Neural crest cell (in vitro differentiated cells): ENCODE measurements around the gene SDHA. TPM values are rescaled to one million over a fixed set of nuclear protein-coding genes. Genes with fewer than 3 reads are reported as not detected.
A peak's percentile ranks its signal among the peaks of the same experiment; 100 is the strongest.

ENCODE experiments used
- DNase-seq: peaks from one replicate; pipeline ENCODE4 v3.0.0; 2021; ENCODE audit warnings: low read depth, mixed read lengths, low spot score
- H3K27ac Mint-ChIP-seq: one replicate; pipeline ENCODE4 v1.8.0; 2021; ENCODE audit warnings: mild to moderate bottlenecking, mixed read lengths; ENCODE audit not compliant: unreplicated experiment
- H3K27me3 Mint-ChIP-seq: 2 replicates; pipeline ENCODE4 v1.8.0; 2021; ENCODE audit warnings: low read depth, mild to moderate bottlenecking, mixed read lengths
- H3K36me3 Mint-ChIP-seq: 2 replicates; pipeline ENCODE4 v1.8.0; 2021; ENCODE audit warnings: low read depth, mild to moderate bottlenecking, mixed read lengths
- H3K4me1 Mint-ChIP-seq: 2 replicates; pipeline ENCODE4 v1.8.0; 2021; ENCODE audit warnings: mixed read lengths
- H3K4me3 Mint-ChIP-seq: one replicate; pipeline ENCODE4 v1.8.0; 2021; ENCODE audit warnings: mild to moderate bottlenecking, mixed read lengths
- H3K9me3 Mint-ChIP-seq: 2 replicates; pipeline ENCODE4 v1.8.0; 2021; ENCODE audit warnings: mixed read lengths
- CTCF ChIP-seq: fragments of 200-600 bp; sonication (generic); conservative IDR thresholded peaks from 2 replicates; pipeline ENCODE4 v1.5.0; 2021; ENCODE audit warnings: antibody characterized with exemption, mild to moderate bottlenecking
- total RNA-seq: library from RNA; stranded (reverse); gene quantifications from 2 replicates; pipeline ENCODE4 v1.2.1, GENCODE V29; 2021

SDHA gene
- total RNA-seq, 1 donor from 2014 or later = 106 TPM

- Mint-ChIP-seq H3K4me1 (peaks cover 14% of the 10 kb centered on the region), H3K36me3 (peaks cover 3% of the 10 kb centered on the region), H3K27me3 (peaks cover 3% of the 10 kb centered on the region), H3K27ac (no peak overlapping the region), H3K9me3 (no peaks in the 10 kb centered on the region), H3K4me3 (no peak overlapping the region)
- no peak for DNase-seq
- no peak for TF ChIP-seq CTCF
Observed at GRCh38 chr5:186091-187041, 31.8 kb upstream of the SDHA start.

- Mint-ChIP-seq H3K4me1 (peaks cover 14% of the 10 kb centered on the region), H3K4me3 (no peak overlapping the region), H3K27ac (no peak overlapping the region), H3K9me3 (no peaks in the 10 kb centered on the region), H3K27me3 (peaks cover 3% of the 10 kb centered on the region), H3K36me3 (peaks cover 3% of the 10 kb centered on the region)
- DNase-seq = no peak
- no peak for TF ChIP-seq CTCF
Observed at GRCh38 chr5:187042-187431, 31.1 kb upstream of the SDHA start.

DNA sequence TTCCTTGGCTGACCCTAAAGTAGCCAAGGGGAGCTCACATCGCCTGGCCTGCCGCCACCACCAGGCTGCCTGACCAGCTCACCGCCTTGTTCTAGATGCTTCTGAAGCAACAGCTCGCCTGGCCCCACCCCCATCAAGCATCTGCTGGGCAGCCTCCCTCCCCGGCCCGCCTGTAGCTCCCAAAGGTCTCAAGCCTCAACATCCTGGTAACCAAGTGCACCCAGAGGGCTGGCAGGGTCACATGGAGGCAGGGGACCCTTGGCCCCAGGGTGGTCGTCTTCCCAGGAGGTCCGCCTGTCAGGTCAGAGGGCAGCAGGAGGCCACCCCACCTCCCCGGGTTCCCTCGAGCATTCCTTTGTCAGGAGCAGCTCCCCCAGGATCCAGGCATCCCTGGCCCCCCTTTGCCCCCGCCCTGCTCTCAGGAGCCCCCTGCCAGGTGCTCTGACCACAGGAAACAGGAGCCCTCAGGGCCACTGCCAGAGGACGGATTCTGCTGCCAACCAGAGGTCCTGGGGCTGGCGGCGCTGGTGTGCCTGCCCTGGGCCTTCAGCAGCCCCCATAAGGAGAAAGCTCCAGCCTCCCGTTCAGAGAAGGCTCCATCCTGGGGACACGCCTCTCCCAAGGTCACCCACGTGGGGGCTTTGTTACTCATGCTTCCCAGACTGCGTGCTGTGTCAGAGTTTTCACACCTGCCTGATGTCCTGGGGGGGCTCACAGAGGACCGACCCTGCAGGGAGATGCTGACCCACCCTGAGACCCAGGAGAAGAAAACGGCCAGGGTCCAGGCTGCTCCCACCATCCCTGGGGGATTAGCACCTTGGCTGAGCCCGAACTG is 30.3 kb upstream of the SDHA start:
- Mint-ChIP-seq H3K27ac (no peak overlapping the region), H3K27me3 (peaks cover 3% of the 10 kb centered on the region), H3K9me3 (no peaks in the 10 kb centered on the region), H3K4me3 (no peak overlapping the region), H3K36me3 (no peaks in the 10 kb centered on the region), H3K4me1 (peaks cover 14% of the 10 kb centered on the region)
- DNase-seq = no peak
- no peak for TF ChIP-seq CTCF

- Mint-ChIP-seq H3K4me1 (peaks cover 14% of the 10 kb centered on the region), H3K27me3 (peaks cover 3% of the 10 kb centered on the region), H3K9me3 (no peaks in the 10 kb centered on the region), H3K27ac (peak overlapping the region; percentile 19), H3K4me3 (peak overlapping the region; percentile 38), H3K36me3 (no peaks in the 10 kb centered on the region)
- TF ChIP-seq CTCF = peak; percentile 88
- peak; percentile 91 for DNase-seq
Observed at GRCh38 chr5:188488-189481, 29.3 kb upstream of the SDHA start.

DNA sequence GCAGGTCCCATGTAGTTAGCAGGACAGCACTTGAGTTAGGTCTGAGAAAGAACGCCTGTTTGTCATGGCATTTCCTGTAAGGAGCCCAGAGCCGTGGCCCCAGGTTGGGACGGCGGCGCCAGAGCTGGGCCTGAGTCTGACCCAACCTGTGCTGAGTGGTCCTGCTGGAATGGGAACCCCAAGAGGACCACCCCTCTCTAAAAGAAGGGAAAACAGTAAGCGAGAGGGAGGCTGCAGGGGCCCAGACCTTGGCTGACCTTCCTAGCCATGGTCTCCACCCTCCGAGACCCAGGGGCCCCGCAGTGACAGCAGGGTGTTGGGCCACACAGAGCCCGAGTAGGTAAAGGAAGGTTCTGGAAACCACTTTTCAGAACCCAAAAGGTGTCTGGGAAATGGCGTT is 28.6 kb upstream of the SDHA start:
- H3K4me3 Mint-ChIP-seq = no peak overlapping the region
- no peaks in the 10 kb centered on the region for H3K9me3 Mint-ChIP-seq
- no peak overlapping the region for H3K27ac Mint-ChIP-seq
- peaks cover 3% of the 10 kb centered on the region for H3K27me3 Mint-ChIP-seq
- no peaks in the 10 kb centered on the region for H3K36me3 Mint-ChIP-seq
- TF ChIP-seq CTCF = no peak
- H3K4me1 Mint-ChIP-seq = peaks cover 14% of the 10 kb centered on the region
- no peak for DNase-seq
